Suprapubic skin (tissue), 4 donors: ENCODE measurements around the gene KBTBD2. TPM values are rescaled to one million over a fixed set of nuclear protein-coding genes. Genes with fewer than 3 reads are reported as not detected.

Experiments
- total RNA-seq, 4 donors: library from RNA; depleted of rRNA; stranded (reverse); fragments of >200 nt; gene quantifications; one replicate each; pipeline ENCODE4 v1.1.0, GENCODE V29; 2016

KBTBD2 gene
- total RNA-seq, 4 donors from 2014 or later: 23.4 to 35.9 (median 30.8) TPM

Other genes starting within 250 kb of the KBTBD2 start
- gene FKBP9, start 65.7 kb upstream of the KBTBD2 start, total RNA-seq: 100 to 1,000 TPM in 1 of 4 donors, 10 to 100 TPM in 3; 79.7 to 131 (median 93.5) TPM
- 10 to 100 TPM; 26.3 to 51.9 (median 37.2) TPM for gene NT5C3A, start 171.0 kb upstream of the KBTBD2 start, total RNA-seq
- gene RP9, start 217.6 kb upstream of the KBTBD2 start, total RNA-seq: 10 to 100 TPM in 2 of 4 donors, 1 to 10 TPM in 2; 6.5 to 16.9 (median 9.3) TPM
- 10 to 100 TPM; 16.4 to 26.0 (median 21.4) TPM for gene BBS9, start 237.8 kb upstream of the KBTBD2 start, total RNA-seq